HG02763 (cell line): ENCODE results near the gene PRKACB.
"Not testable (repeated sequence)": the region's sequence is repeated elsewhere in the genome, so short reads cannot be mapped to it uniquely, and the experiment has no call there.

ENCODE experiments used
- ATAC-seq: cut with Tn5 transposase; IDR thresholded peaks from one replicate; pipeline ENCODE4 v1.9.1; 2021; ENCODE audit warnings: mild to moderate bottlenecking, moderate library complexity; ENCODE audit not compliant: unreplicated experiment

Gene PRKACB

GRCh38 chr1:84265867-84266266 lies 121.8 kb downstream of the PRKACB start:
- no peak for ATAC-seq

GRCh38 chr1:84266748-84267147 lies 122.7 kb downstream of the PRKACB start:
- ATAC-seq: no peak

- ATAC-seq: no peak
Observed at GRCh38 chr1:84267476-84267875, 123.4 kb downstream of the PRKACB start.

DNA sequence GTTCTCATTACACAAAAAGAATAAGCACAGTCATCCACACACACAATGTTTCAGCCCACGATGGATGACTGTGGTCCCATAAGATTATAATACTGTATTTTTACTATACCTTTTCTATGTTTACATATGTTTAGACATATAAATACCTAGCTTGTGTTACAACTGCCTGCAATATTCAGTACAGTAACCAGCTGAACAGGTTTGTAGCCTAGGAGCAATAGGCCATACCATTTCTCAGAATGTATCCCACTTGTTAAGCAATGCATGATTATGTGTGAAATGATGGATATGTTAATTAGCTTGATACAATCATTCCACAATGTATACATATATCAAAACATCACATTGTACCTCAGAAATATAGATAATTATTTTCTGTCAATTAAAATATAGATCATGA lies 124.3 kb downstream of the PRKACB start:
- ATAC-seq: no peak

GRCh38 chr1:84269306-84269705 lies 125.2 kb downstream of the PRKACB start:
- no peak for ATAC-seq

- ATAC-seq: peak; percentile 96
Observed at GRCh38 chr1:84271441-84272151, 127.5 kb downstream of the PRKACB start.

DNA sequence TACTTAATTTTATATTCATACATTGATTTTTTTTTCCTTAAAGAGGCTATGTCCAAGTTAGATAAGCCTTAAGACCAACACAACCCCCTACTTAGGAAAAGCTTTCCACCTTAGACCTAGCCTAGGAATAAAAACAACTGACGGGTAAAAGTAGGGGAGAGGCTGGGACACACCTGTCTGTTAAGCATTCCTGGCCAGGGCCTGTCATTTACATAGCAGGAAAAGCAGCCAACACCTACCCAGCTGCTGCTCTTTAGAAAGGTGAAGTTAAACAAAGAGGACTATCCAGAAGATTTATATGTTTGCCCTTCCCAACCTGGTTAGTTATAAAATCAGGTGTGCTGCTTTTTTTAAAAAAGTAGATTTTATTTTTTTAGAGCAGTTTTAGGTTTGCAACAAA lies 128.3 kb downstream of the PRKACB start:
- ATAC-seq: no peak

DNA sequence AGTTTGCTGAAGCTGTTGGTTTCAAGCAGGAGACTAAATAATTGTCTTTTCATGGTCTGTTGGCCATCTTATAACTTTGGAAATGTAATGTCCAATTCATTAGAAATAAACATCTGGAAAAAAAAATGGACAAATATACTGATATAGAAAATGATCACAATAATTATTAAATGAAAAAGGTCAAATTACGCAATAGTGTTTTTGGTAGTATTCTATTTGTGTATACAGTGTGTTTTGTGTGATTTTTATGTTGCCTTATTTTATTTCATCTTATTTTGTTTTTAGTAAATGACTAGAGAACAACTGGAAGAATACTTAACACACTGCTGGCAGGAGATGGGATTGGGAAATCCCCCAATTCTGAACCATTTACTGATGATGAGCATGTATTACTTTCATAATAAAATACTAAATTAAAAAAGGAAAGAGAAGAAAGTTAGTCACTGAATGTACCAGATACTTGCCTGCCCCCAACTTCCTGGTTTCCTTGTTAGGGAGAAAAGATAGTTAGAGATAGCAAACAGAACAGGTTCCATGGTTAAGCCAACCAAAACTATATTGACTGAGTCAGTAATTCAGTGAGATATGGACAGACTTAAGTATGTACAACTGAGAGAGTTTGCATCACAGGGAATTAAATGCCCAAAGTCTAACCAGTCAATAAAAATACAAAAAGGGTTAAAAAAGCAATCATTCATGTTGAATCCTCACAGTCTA lies 133.4 kb downstream of the PRKACB start:
- ATAC-seq: no peak

DNA sequence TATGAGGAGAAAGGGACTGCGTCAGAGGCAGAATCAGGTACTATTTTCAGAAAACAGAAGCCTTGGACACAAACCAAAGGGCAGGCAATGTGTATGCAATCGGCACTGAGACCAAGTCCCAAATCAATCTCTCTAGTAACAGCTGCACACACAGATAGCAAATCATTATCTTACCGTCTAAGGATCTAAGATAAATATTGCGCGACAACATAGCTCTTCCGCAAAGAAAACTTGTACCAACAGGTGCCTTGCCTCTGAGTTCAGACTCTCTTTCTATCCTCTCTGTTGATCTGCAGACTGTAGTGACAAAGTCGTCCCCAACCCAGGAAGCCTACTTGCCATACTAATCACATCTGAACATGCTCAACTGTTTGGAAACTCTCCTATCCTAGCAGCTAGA lies 134.8 kb downstream of the PRKACB start:
- ATAC-seq: no peak

GRCh38 chr1:84280912-84281311 lies 136.8 kb downstream of the PRKACB start:
- ATAC-seq: no peak

DNA sequence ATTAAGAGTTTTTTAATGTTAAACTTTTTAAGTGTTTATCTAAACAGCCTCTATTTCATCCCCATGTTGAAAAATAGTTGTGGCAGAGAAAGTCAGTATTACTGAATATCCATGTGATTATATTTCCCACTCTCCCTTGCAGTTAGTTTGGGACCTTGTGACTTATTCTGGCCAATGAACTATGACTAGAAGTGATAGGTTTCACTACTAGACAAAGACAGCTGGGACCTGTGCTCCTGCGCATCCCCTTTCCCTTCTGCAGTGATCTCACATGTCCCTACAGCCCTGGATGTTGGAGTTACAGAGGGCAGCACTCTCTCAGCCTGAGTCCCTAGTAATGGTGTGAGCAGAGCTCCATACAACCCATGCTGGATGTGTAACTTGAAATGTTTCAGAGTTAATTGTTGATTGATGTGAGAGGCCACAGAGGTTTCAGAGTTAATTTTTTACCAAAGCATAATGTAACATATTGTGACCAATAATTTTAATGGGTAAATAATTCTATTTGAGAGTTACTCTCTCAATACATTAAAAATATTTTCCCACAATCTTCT lies 138.8 kb downstream of the PRKACB start:
- no peak for ATAC-seq

- no peak for ATAC-seq
Observed at GRCh38 chr1:84283381-84283780, 139.3 kb downstream of the PRKACB start.

DNA sequence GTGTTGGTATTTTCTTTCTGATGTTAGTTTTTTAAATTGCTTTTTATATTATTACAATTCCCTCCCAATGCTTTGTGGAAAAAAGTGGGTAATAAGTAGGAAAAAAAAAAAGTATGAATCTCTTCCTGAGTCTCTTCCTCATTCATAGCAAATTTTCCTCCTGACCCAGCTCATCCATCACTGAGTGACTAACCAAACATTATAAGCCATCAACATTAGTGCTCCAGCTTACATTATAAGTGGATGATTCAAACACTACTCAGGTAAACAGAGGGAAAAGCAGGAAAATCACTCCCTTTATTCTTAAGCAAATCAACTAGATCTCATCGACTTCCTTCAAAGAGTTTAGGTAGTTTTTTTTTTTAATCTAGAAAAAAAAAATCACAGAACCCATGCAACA lies 142.0 kb downstream of the PRKACB start:
- no peak for ATAC-seq

- ATAC-seq: not testable (repeated sequence)
Observed at GRCh38 chr1:84287389-84287788, 143.3 kb downstream of the PRKACB start.
